ENCODE measurements around the gene CD247.

CD247 gene

DNA sequence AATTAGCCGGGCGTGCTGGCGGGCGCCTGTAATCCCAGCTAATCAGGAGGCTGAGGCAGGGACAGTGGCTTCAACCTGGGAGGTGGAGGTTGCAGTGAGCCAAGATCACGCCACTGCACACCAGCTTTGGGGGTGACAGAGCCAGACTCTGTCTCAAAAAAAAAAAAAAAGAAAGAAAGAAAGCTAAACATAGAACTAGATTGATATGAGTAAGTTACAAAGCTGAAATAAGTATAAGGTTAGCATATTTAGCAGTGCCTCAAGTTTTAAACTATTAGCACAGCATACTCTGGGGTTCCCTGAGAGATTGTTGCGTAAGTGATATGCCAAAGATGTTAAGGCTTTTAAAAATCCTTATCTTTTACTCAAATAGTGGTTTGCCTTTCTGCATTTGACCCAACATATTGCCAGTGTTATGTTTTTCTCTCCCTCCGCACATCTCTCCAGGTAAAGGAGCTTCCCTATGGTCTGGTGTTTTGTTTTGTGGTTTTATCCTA, 126.1 kb downstream of the CD247 start:
- Mint-ChIP-seq H3K36me3 (ENCODE audit: low read depth) (peaks cover 17% of the 10 kb centered on the region), H3K27me3 (no peaks in the 10 kb centered on the region), H3K4me1 (ENCODE audit: low read depth) (peaks cover under 1% of the 10 kb centered on the region), H3K4me3 (no peak overlapping the region), H3K9me3 (no peaks in the 10 kb centered on the region), H3K27ac (peak overlapping the region; percentile 52)

DNA sequence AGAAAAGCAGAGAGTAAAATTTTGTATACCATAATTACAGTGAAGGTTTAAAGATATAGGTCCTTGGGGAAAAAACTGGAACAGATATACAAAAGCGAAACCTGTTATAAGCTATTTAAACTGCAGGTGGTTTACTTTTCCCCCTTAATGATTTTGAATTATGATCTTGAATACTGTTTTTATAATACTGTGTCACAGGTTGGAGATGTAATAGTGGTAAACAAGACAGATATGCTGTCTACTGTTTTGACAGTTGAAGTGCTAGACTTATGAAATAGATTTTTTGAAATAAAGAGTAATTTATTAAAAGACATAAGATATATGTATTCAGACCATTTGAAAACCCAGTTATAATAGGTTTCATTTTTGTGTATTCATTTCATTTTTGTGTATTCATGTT, 129.4 kb downstream of the CD247 start:
- Mint-ChIP-seq H3K4me1 (ENCODE audit: low read depth) (peaks cover 3% of the 10 kb centered on the region), H3K9me3 (no peaks in the 10 kb centered on the region), H3K27me3 (no peaks in the 10 kb centered on the region), H3K4me3 (no peak overlapping the region), H3K36me3 (ENCODE audit: low read depth) (peaks cover 31% of the 10 kb centered on the region), H3K27ac (no peak overlapping the region)

DNA sequence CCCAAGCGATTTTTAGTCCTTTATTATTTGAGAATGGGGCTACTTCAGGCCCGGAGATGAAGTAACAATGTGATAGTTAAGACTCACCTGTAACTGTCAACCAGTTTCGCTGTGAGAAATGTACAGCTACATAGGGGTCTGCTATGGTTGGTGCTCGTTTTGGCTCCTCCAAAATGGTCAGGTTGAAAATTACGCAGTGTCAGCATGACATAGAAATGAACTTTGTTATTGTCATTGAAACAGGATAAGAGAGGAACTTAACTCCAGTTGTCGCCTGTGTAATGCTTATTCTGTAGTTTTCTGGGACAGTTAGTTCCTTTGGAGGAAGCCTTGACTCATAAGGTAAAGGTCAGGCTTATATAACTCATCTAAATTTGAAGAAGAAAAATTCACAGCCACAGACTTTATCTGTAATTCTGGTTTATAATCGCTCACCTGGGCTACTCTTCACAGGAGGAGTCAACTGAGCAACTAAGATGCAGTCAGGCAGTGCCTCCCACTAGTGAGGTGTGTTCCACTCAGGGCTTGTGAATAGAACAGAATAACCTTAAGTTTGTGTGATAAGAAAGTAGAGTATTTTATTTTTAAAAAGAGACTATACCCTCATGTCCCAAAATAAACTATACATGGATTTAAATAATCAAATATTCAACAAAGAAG, 130.9 kb downstream of the CD247 start:
- H3K36me3 Mint-ChIP-seq (ENCODE audit: low read depth): peaks cover 35% of the 10 kb centered on the region
- no peaks in the 10 kb centered on the region for H3K9me3 Mint-ChIP-seq
- H3K4me3 Mint-ChIP-seq: no peak overlapping the region
- no peaks in the 10 kb centered on the region for H3K27me3 Mint-ChIP-seq
- H3K27ac Mint-ChIP-seq: no peak overlapping the region
- peaks cover 3% of the 10 kb centered on the region for H3K4me1 Mint-ChIP-seq (ENCODE audit: low read depth)
